Fibroblast of peridontal ligament (primary cell): ENCODE measurements around the gene DTD1.
"Not testable (repeated sequence)": the region's sequence is repeated elsewhere in the genome, so short reads cannot be mapped to it uniquely, and the experiment has no call there.

Experiments
- DNase-seq: peaks from one replicate; pipeline ENCODE4 v3.0.0-alpha.2; 2010; ENCODE audit errors: extremely low read depth

Gene DTD1

GRCh38 chr20:18742841-18743240 is 155.0 kb downstream of the DTD1 start:
- peak; percentile 18 for DNase-seq

GRCh38 chr20:18743665-18744440 is 156.0 kb downstream of the DTD1 start:
- peak; percentile 32 for DNase-seq

GRCh38 chr20:18747090-18747489 is 159.2 kb downstream of the DTD1 start:
- DNase-seq, result no peak

- DNase-seq, result no peak
Observed at GRCh38 chr20:18748987-18749386, 161.1 kb downstream of the DTD1 start.

GRCh38 chr20:18749528-18749927 is 161.7 kb downstream of the DTD1 start:
- no peak for DNase-seq

GRCh38 chr20:18750735-18751134 is 162.9 kb downstream of the DTD1 start:
- no peak for DNase-seq

- DNase-seq, result no peak
Observed at GRCh38 chr20:18754030-18754652, 166.3 kb downstream of the DTD1 start.

GRCh38 chr20:18754653-18755045 is 166.8 kb downstream of the DTD1 start:
- no peak for DNase-seq

GRCh38 chr20:18760852-18761251 is 173.0 kb downstream of the DTD1 start:
- not testable (repeated sequence) for DNase-seq

- no peak for DNase-seq
Observed at GRCh38 chr20:18767676-18768075, 179.8 kb downstream of the DTD1 start.

- no peak for DNase-seq
Observed at GRCh38 chr20:18773566-18773965, 185.7 kb downstream of the DTD1 start.

GRCh38 chr20:18774207-18774606 is 186.4 kb downstream of the DTD1 start:
- DNase-seq, result no peak

GRCh38 chr20:18775633-18776032 is 187.8 kb downstream of the DTD1 start:
- DNase-seq, result no peak

GRCh38 chr20:18778690-18779392 is 191.0 kb downstream of the DTD1 start:
- no peak for DNase-seq

GRCh38 chr20:18780385-18781130 is 192.7 kb downstream of the DTD1 start:
- no peak for DNase-seq

GRCh38 chr20:18781509-18781908 is 193.7 kb downstream of the DTD1 start:
- DNase-seq, result no peak

GRCh38 chr20:18783385-18783959 is 195.6 kb downstream of the DTD1 start:
- no peak for DNase-seq

GRCh38 chr20:18787046-18787445 is 199.2 kb downstream of the DTD1 start:
- not testable (repeated sequence) for DNase-seq

GRCh38 chr20:18788021-18788420 is 200.2 kb downstream of the DTD1 start:
- DNase-seq, result no peak

GRCh38 chr20:18790787-18791186 is 202.9 kb downstream of the DTD1 start:
- no peak for DNase-seq

GRCh38 chr20:18793625-18794427 is 206.0 kb downstream of the DTD1 start:
- peak; percentile 90 for DNase-seq
